GM21515 (cell line): ENCODE results near the gene CSF1.
"Not testable (repeated sequence)": the region's sequence is repeated elsewhere in the genome, so short reads cannot be mapped to it uniquely, and the experiment has no call there.

Experiments
- ATAC-seq: cut with Tn5 transposase; IDR thresholded peaks from one replicate; pipeline ENCODE4 v1.9.1; 2021; ENCODE audit not compliant: unreplicated experiment

Gene CSF1

DNA sequence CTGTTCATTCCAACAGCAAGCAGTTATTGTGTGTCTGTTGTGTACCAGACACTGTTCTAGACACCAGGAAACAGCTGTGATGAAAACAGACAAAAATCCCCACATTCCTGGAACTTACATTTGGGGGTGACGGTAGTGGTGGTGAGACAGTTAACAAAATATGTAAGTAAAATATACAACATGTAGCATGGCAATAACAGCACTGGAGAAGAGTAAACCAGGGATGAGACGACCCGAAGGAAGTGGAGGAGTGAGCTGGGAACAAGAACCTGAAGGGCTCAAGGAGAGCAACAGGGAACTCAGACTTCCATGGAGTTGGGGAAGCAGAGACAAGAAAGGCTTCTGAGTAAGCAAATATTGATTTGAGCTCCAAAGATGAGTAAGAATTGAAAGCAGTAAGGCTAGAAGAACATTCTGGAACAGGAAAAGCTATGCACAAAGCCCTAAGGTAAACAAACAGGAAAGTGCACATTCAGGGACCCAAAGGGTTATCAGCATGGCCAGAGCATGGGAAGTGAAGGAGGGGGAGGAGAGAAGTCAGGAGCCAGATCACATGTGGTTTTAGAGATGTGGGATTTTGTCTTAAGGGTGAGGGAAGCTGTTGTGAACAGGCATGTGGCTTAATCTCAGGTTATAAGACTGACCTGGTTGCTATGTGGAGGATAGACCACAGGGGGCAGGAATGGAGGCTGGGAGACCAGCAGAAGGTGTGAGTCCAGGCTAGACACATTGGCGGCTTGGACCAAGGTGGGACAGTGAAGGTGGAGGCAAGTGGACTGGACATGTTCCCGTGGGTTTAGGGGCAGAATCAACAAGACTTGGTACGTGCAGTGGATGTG, 7.3 kb downstream of the CSF1 start:
- ATAC-seq = no peak

DNA sequence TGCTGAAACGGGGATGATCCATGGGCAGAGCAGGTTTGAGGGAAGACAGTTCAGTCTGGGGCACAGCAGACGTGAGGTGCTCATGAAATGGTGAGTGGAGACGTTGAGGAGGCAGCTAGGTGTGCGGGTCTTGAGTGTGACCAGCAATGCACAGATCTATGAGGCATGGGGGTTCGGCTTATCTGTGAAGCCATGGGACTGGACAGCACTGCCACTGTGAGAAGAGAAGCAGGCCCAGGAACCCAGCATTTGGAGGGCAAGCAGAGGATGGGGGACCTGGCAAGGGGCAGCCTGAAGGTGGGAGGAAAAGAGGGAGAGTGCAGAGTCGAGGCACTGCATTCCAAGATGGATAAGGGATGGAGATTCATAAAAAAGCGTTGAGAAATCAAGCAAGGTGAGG, 8.0 kb downstream of the CSF1 start:
- ATAC-seq = no peak

DNA sequence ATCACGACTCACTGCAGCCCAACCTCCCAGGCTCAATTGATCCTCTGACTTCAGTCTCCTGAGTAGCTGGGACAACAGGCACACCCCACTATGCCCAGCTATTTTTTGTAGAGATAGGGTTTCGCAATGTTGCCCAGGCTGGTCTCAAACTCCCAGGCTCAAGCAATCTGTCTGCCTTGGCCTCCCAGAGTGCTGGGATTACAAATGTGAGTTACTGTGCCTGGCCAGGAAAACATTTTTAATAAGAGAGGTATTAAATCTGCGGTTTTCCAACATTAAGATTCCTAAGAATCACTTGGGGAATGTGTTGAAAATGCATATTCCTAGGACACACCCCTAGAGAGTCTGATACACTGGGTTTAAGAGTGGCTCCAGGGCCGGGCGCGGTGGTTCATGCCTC, 8.7 kb downstream of the CSF1 start:
- no peak for ATAC-seq

DNA sequence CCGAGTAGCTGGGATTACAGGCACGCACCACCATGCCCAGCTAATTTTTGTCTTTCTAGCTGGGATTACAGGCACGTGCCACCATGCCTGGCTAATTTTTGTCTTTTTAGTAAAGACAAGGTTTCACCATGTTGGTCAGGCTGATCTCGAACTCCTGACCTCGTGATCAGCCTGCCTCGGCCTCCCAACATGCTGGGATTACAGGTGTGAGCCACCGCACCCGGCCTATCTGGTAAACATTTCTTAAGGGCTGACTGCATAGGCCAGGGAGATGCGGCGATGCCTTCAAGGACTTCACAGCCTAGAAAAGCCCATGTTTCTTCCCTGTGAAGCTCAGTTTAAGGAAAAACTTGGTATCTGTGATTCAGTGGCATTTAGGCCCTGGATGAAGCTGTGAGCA, 9.7 kb downstream of the CSF1 start:
- not testable (repeated sequence) for ATAC-seq

DNA sequence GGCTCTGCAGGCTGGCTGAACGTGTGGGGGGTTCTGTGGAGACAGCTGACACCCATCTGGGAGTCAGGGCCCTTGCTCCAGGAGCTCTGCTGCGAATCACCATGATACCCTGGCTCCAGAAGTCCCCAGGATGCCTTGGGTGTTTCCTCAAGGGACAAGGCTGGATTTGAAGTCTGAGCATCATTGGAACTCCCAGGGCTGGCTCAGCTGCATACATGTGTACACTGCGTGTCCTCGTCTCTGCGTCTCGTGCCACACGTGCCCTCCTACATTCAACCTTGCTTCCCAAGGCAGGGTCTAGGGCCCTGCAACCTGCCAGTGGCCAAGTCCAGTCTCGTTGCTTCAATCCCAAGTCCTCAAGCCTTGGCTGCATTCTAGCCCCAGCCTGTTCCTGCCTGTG, 11.7 kb downstream of the CSF1 start:
- ATAC-seq = no peak

DNA sequence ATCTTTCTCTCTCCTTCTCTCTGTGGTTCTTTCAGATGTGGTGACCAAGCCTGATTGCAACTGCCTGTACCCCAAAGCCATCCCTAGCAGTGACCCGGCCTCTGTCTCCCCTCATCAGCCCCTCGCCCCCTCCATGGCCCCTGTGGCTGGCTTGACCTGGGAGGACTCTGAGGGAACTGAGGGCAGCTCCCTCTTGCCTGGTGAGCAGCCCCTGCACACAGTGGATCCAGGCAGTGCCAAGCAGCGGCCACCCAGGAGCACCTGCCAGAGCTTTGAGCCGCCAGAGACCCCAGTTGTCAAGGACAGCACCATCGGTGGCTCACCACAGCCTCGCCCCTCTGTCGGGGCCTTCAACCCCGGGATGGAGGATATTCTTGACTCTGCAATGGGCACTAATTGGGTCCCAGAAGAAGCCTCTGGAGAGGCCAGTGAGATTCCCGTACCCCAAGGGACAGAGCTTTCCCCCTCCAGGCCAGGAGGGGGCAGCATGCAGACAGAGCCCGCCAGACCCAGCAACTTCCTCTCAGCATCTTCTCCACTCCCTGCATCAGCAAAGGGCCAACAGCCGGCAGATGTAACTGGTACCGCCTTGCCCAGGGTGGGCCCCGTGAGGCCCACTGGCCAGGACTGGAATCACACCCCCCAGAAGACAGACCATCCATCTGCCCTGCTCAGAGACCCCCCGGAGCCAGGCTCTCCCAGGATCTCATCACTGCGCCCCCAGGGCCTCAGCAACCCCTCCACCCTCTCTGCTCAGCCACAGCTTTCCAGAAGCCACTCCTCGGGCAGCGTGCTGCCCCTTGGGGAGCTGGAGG, 12.7 kb downstream of the CSF1 start:
- no peak for ATAC-seq

DNA sequence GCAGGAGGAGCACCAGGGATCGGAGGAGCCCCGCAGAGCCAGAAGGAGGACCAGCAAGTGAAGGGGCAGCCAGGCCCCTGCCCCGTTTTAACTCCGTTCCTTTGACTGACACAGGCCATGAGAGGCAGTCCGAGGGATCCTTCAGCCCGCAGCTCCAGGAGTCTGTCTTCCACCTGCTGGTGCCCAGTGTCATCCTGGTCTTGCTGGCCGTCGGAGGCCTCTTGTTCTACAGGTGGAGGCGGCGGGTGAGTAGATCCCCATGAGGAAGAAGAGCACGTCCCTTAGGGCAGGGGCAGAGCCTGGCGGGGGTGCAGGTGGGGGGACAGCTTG, 13.3 kb downstream of the CSF1 start:
- no peak for ATAC-seq

DNA sequence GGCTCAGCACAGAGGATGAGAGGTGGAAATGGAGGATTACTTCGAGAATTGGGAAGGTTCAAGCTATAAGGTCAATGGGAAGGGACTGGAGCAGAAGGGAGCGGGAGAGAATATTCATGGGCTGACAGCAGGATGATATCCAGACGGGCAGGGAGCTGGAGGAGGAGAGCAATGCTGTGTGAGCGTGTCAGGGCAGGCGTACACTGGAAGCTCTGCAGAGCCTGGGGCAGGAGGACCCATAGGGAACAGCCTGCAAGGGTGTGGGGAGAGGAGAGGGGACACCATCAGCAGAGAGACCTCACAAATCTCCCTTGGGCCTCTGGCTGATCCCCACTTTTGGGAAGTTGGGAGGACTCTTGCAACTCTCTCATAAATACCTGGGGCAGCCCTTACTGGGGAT, 13.7 kb downstream of the CSF1 start:
- ATAC-seq = no peak

DNA sequence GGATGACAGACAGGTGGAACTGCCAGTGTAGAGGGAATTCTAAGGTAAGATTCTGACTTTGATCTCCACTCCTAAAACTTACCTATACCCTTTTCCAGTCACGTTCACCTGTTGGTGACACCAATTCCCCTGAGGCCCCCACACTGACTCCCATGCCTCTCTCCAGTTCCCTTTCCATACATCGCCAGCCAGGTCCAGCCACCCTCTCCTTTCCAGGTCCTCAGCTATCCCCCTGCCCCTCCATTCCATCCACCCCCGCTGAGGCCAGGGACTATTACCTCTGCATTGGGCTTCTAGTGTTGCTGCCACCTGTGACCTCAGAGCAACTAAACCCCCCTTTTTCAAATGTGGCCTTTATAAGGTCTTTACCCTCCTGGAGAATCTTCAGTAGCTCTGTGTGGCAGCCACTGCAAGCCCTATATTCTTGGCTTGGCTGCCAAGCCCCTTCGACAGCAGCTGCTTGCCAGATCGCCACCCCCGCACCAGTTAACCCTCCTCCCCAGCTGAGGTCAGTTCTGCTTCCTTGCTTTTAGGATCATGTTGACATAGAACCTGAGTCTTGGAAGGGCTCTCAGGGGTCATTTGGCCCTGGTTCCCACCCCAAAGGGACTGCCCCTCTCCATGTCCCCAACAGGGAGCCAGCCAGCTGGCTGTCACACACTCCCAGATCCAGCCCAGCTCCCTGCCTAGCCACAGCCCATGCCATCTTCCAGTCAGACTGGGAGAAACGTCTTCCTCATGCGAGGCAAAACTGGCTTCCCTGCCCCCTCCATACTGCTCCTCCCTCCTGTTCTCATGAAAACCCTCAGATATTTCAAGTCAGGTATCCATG, 14.7 kb downstream of the CSF1 start:
- no peak for ATAC-seq

DNA sequence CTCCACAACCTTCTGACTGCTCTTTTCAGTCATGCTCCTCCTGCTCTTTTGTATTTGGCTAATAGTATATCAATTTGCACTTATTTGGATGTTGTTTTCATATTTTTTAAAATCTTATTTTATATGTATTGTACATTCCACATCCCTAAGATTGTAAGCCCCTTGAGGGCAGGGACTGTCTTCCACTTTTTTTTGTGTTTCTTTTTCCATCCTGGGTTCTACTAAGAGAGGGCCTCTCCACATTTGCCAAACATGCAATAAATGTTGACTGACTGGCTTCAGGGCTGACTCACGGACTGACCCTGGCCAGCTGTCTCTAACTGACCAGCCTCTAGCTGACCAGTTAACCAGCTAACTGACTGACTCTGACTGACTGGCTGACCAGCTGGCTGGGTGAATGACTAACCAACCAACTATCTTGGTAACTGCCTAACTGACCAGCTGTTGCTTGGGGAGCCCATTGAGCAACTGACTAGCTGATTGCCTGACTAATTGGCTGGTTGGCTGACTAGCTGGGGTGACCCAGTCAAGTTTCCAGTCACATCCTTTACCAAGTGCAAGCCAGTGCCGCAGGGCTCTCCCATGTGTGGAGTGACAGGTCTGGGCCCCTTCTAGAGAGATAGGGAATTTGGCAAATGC, 16.1 kb downstream of the CSF1 start:
- no peak for ATAC-seq

DNA sequence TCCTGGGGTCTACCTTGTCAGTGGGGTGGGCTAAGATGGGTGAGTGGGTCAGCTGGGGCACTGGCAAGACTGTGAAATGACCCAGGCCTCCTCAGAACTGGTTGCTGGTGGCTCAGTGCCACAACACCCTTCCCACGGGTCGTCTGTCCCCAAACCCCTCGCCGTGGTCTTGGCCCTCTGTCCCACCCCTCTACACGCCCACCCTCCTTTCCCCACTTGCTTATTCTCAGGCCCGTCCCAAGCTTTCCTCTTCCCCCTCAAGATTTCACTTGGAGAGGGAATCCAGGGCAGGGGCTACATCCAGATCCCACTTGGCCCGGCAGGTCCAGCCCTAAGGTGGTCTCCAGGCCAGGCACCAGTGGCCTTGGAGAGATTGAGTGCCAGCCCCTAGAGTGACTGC, 16.7 kb downstream of the CSF1 start:
- ATAC-seq = no peak

DNA sequence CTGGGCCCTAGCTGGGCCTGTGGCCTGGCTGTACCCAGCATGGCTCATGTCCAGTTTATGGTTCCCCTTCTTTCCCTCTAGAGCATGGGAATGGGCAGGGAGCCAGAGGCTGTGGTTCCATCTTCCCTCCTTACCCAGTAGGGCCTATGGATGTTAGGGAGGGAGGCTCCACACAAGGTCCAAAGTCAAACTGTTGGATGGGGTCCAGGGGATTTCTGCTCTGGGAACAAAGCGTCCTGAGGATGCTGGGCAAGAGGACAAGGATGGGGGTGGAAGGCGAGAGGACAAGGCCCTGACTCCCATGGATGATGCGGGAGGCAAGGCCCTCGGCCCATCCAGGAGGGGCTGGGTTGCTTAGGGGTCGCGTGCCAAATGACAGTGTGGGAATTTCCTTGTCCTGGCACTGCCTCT, 17.3 kb downstream of the CSF1 start:
- ATAC-seq = no peak

DNA sequence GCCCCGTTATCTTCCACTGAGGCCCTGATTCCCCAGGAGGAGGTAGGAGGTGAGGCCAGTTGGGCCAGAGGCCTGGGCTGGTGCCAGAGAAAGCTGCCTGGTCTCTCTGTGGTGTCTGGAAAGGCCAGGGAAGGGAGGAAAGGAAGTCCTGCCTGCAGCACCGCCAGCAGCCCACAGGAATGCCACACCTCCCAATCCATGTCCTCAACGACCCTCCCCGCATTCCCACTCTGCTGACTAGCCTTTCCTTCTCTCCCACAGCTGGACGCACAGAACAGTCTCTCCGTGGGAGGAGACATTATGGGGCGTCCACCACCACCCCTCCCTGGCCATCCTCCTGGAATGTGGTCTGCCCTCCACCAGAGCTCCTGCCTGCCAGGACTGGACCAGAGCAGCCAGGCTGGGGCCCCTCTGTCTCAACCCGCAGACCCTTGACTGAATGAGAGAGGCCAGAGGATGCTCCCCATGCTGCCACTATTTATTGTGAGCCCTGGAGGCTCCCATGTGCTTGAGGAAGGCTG, 18.0 kb downstream of the CSF1 start:
- ATAC-seq = no peak

DNA sequence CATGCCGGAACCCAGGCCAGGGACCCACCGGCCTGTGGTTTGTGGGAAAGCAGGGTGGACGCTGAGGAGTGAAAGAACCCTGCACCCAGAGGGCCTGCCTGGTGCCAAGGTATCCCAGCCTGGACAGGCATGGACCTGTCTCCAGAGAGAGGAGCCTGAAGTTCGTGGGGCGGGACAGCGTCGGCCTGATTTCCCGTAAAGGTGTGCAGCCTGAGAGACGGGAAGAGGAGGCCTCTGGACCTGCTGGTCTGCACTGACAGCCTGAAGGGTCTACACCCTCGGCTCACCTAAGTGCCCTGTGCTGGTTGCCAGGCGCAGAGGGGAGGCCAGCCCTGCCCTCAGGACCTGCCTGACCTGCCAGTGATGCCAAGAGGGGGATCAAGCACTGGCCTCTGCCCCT, 18.5 kb downstream of the CSF1 start:
- ATAC-seq = no peak

DNA sequence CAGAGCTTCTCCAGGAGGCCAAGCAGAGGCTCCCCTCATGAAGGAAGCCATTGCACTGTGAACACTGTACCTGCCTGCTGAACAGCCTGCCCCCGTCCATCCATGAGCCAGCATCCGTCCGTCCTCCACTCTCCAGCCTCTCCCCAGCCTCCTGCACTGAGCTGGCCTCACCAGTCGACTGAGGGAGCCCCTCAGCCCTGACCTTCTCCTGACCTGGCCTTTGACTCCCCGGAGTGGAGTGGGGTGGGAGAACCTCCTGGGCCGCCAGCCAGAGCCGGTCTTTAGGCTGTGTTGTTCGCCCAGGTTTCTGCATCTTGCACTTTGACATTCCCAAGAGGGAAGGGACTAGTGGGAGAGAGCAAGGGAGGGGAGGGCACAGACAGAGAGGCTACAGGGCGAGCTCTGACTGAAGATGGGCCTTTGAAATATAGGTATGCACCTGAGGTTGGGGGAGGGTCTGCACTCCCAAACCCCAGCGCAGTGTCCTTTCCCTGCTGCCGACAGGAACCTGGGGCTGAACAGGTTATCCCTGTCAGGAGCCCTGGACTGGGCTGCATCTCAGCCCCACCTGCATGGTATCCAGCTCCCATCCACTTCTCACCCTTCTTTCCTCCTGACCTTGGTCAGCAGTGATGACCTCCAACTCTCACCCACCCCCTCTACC, 19.1 kb downstream of the CSF1 start:
- no peak for ATAC-seq

DNA sequence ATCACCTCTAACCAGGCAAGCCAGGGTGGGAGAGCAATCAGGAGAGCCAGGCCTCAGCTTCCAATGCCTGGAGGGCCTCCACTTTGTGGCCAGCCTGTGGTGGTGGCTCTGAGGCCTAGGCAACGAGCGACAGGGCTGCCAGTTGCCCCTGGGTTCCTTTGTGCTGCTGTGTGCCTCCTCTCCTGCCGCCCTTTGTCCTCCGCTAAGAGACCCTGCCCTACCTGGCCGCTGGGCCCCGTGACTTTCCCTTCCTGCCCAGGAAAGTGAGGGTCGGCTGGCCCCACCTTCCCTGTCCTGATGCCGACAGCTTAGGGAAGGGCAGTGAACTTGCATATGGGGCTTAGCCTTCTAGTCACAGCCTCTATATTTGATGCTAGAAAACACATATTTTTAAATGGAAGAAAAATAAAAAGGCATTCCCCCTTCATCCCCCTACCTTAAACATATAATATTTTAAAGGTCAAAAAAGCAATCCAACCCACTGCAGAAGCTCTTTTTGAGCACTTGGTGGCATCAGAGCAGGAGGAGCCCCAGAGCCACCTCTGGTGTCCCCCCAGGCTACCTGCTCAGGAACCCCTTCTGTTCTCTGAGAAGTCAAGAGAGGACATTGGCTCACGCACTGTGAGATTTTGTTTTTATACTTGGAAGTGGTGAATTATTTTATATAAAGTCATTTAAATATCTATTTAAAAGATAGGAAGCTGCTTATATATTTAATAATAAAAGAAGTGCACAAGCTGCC, 19.8 kb downstream of the CSF1 start:
- ATAC-seq = no peak

DNA sequence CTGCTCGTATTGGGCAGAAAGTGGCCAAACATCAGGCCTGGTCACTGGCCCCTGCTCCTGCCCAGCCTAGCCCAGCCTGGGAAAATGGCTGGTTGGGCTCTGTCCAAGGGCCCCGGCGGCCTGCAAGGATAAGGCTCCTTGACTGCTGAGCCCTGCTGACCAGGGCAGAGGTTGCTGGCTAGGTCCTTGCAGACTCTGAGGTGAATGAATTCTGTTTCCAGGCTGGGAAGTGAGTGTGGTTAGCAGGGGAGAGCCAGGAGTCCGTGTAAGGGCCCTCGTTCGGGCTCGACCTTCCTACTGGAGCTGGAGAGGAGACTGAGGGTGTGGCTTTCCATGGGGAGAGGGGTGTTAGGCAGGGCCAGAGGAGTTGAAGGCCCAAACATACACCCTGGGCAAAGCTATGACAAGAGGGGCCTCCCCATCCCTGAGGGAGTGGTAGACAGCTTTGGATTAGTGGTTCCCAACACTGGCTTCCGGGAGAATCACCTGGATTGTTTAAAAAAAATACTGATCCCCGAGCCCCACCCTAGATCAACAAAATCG, 20.6 kb downstream of the CSF1 start:
- ATAC-seq = no peak

DNA sequence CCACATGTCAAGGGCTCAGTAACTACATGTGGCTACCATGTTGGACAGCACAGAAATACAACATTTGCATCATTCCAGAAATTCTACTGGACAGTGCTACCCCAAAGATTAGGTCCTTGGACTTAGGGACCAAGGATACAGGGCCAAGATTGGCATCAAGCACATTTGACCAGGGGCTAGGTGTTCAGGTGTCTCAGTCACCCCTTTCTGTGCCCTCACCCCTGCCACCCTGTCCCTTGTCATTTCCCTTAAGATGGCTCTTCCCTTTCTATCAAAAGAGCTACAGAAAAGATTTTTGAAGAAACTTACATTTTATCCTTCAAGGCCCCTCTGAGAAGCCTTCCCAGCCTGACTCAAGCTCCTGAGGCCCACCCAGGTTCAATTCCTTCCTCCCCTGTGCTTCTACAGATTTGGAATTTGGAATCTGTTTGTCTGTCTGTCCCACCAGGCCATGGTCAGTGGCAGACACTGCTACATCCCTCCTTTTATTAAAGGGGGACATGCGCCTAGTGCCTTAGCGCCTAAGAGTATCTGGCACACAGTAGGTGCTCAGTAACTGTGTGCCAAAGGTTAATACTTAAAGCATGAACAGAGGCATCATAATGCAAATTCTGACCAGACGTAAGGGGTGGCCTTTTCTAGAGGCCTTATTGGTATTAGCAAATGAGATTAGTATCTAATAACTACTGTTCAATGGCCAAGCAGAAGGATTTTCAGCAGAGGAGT, 21.4 kb downstream of the CSF1 start:
- ATAC-seq = no peak

DNA sequence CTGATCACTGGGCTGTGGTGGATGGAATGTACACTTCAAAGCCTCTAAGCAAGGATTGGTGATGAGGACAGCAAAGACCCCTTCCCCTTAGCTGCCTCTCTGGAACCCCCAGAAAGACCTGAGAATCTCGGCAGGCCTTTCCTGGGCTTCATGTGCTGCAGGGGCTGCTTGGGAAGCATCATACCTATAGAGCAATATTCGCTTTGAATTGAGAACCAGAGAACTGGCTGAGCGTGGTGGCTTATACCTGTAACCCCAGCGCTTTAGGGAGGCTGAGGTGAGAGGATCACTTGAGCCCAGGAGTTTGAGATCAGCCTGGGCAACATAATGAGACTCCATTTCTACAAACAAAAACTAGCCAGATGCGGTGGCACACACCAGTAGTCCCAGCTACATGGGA, 22.0 kb downstream of the CSF1 start:
- no peak for ATAC-seq
